ENCODE data around the gene CTNNA1. TPM values are rescaled to one million over a fixed set of nuclear protein-coding genes. Genes with fewer than 3 reads are reported as not detected.

The CTNNA1 gene
- total and polyA plus RNA-seq, 9 of the 15 experiments (the other 6 are each of a cell fraction or from before 2014, with no cell fraction given): 29.6 to 117 (median 89.1) TPM

- Histone ChIP-seq H3K79me2 (ENCODE audit: control insufficient read depth, insufficient read depth, low read length) (no peaks in the 10 kb centered on the region), H4K20me1 (replicated peaks; ENCODE audit: control insufficient read depth, insufficient read depth, low read length) (peaks cover under 1% of the 10 kb centered on the region; the same call in 1 of the 2 replicates), H3K36me3 (ENCODE audit: control insufficient read depth, insufficient read depth, low read length) (peaks cover 36% of the 10 kb centered on the region), H3K9me3 (replicated peaks; ENCODE audit: control insufficient read depth, insufficient read depth, low read depth, low read length) (no peaks in the 10 kb centered on the region), H3K27ac (ENCODE audit: extremely low read depth, low read depth, low read length) (no peak overlapping the region), H3K9me1 (ENCODE audit: control insufficient read depth, insufficient read depth, low read length) (no peaks in the 10 kb centered on the region), H3K27me3 (ENCODE audit: control insufficient read depth in 2 of 2, insufficient read depth in 2 of 2, low read length in 2 of 2) (no peaks in the 10 kb centered on the region), H3K4me1 (replicated peaks in 1 of 2; ENCODE audit: control insufficient read depth in 2 of 2, insufficient read depth in 2 of 2, low read length in 2 of 2) (no peaks in the 10 kb centered on the region), H3K4me3 (no peak overlapping the region), H3K9ac (ENCODE audit: insufficient read depth in 1 of 2, low read depth in 2 of 2, low read length in 2 of 2) (no peak overlapping the region), H2AFZ (ENCODE audit: low read depth, low read length) (no peak overlapping the region), H3K4me2 (ENCODE audit: insufficient read depth, low read length) (no peak overlapping the region)
- ATAC-seq (peak; percentile 79), DNase-seq (ENCODE audit: extremely low read depth in 1 of 4, low spot score in 3 of 4) (no peak), FAIRE-seq (no peak)
- POLR2A ChIA-PET: no interaction called here
- no TSS peak for BruUV-seq (replicated peaks)
- in situ Hi-C loops (cut with MboI): no loop called here
- intact Hi-C loops (cut with micrococcal nuclease): no loop called here
- CTCF ChIA-PET (ENCODE audit: low intra/inter-chr PET ratio): no interaction called here
- WGBS (ENCODE audit: insufficient coverage, low coverage, missing lambda C conversion rate): 51% methylated on average over 2 of the region's 2 CpGs
- TF ChIP-seq ZNF592 (IDR thresholded peaks at IDR 0.05) (no peak), ATF3 (IDR thresholded peaks at IDR 0.05) (no peak), ATF3 (CRISPR knock-in tag; conservative IDR thresholded peaks at IDR 0.05) (no peak), PHF21A (IDR thresholded peaks at IDR 0.05; ENCODE audit: borderline replicate concordance, low read depth) (no peak), SOX6 (IDR thresholded peaks at IDR 0.05) (no peak), SNIP1 (IDR thresholded peaks at IDR 0.05; ENCODE audit: low read depth) (no peak), RBM17 (IDR thresholded peaks at IDR 0.05; ENCODE audit: borderline replicate concordance, low read depth, low read length) (no peak), RAD21 (CRISPR knock-in tag; conservative IDR thresholded peaks at IDR 0.05 in 1 of 2, IDR thresholded peaks at IDR 0.05 in 1 of 2) (peak in 1 of 2 experiments; percentile 35; a peak in 1 of 4 replicates), DACH1 (IDR thresholded peaks at IDR 0.05; ENCODE audit: partially characterized antibody) (no peak), CAMTA2 (CRISPR knock-in tag; conservative IDR thresholded peaks at IDR 0.05) (no peak), CTCF (IDR thresholded peaks at IDR 0.05 in 2 of 3, conservative IDR thresholded peaks at IDR 0.05 in 1 of 3; ENCODE audit: insufficient read depth in 2 of 3, low read depth in 1 of 3, low read length in 3 of 3) (peak in 2 of 3 experiments; percentile 18 to 20; a peak in 1 of 6 replicates), PHTF2 (CRISPR knock-in tag; IDR thresholded peaks at IDR 0.05) (no peak), RBM25 (IDR thresholded peaks at IDR 0.05; ENCODE audit: low read depth, low read length, severe bottlenecking) (no peak), ATF1 (CRISPR knock-in tag; IDR thresholded peaks at IDR 0.05) (no peak), ATF1 (tag; IDR thresholded peaks at IDR 0.05) (no peak), ZNF740 (CRISPR knock-in tag; IDR thresholded peaks at IDR 0.05) (peak; percentile 35; the same call in 1 of the 2 replicates), ZNF740 (tag; IDR thresholded peaks at IDR 0.05) (no peak)
These were observed 169.3 kb downstream of the CTNNA1 start for GRCh38 chr5:138922494-138922893.

Data from K562 (cell line).